GM19240 (cell line): Measurements from ENCODE around the gene HOXA1.
A peak's percentile ranks its signal among the peaks of the same experiment; 100 is the strongest.

Experiments
- DNase-seq: peaks from one replicate; pipeline ENCODE4 v3.0.0; 2011; ENCODE audit warnings: low spot score; ENCODE audit not compliant: insufficient read length

HOXA1 gene

GRCh38 chr7:27095897-27096767 lies at the start of gene HOXA1:
TSS of gene HOXA1 (minus strand) at chr7:27096000. CDS start at chr7:27095912, 88 bp downstream.
- DNase-seq = peak; percentile 95

DNA sequence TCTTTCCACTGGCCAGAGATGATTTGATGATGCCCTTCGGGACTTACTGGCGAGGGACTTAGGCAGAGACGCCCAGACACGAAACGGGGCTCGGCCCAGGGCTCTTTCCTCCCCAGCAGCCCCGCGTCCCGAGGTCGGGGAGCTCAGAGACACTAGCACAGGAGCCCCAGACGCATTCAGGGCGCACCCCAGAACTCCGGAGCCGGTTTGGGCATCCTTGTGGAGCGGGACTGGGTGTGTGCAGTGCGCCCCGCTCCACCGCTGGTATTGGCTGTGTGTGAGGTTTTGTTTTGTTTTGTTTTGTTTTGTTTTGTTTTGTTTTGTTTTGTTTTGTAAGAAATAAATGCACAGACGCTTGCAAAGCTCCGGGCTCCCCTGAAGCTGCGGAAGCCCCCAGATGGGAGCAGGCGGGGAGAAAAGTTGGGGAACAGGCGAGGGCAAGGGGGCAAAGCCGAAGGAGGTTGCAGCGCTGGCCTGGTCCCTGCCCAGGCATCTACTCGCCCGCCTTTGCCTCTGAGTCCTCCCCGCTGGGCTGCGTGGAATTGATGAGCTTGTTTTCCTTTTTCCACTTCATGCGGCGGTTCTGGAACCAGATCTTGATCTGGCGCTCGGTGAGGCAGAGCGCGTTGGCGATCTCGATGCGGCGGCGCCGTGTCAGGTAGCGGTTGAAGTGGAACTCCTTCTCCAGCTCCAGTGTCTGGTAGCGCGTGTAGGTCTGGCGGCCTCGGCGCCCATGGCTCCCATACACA lies 49.5 kb upstream of the HOXA1 start:
- DNase-seq = no peak

GRCh38 chr7:27144781-27145164 lies 49.0 kb upstream of the HOXA1 start:
- no peak for DNase-seq

GRCh38 chr7:27143950-27144780 lies 48.4 kb upstream of the HOXA1 start:
- DNase-seq = no peak

- DNase-seq = no peak
These were observed 47.5 kb upstream of the HOXA1 start, which contains the start of gene HOXA5 for GRCh38 chr7:27143023-27143949. TSS of gene HOXA5 (minus strand) at chr7:27143681. CDS start at chr7:27143607, 74 bp downstream.

DNA sequence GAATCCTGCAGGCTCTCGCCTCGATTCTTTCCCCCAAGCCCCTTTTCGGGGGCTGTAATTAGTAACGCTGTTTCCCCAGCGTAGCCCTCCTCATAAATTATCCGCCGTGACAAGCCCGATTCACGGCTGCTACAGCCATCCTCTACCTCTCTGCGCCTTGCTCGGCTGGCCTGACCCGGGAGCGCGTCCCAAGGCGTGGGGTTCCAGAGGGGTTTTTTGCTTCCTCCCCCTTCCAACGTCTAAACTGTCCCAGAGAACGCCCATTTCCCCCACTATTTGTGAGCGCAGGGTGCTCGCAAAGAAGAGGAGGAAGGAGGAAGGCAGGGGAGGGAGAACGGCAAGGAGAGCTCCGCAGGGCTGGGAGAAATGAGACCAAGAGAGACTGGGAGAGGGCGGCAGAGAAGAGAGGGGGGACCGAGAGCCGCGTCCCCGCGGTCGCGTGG lies 46.8 kb upstream of the HOXA1 start:
- no peak for DNase-seq

DNA sequence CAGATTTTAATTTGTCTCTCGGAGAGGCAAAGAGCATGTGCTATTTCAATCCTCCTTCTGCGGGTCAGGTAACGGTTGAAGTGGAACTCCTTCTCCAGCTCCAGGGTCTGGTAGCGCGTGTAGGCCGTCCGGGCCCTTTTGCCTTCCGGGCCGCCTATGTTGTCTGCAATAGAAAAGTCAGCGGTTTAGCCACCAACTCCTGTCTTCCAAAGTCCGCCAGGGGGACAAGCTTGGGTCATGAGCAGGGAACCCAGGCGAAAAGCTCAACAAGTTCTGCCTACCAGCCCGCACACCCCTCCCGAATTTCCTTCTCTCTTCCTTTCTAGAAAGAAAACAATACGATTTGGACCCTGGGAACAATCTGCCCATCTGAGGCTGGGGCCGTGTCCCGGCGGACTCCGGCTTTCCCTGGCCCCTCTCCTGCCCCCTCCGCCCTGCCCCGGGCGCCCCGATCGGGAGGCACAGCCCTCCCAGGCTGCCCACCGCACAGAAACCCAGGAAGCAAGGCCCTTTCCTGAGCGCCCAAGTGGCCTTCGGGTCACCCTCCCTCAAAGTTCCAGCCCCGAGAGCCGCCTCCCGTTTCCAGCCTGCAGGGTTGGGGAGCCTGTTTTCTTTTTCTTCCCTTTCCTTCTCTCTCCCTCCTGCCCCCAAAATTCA lies 46.3 kb upstream of the HOXA1 start:
- DNase-seq = no peak

DNA sequence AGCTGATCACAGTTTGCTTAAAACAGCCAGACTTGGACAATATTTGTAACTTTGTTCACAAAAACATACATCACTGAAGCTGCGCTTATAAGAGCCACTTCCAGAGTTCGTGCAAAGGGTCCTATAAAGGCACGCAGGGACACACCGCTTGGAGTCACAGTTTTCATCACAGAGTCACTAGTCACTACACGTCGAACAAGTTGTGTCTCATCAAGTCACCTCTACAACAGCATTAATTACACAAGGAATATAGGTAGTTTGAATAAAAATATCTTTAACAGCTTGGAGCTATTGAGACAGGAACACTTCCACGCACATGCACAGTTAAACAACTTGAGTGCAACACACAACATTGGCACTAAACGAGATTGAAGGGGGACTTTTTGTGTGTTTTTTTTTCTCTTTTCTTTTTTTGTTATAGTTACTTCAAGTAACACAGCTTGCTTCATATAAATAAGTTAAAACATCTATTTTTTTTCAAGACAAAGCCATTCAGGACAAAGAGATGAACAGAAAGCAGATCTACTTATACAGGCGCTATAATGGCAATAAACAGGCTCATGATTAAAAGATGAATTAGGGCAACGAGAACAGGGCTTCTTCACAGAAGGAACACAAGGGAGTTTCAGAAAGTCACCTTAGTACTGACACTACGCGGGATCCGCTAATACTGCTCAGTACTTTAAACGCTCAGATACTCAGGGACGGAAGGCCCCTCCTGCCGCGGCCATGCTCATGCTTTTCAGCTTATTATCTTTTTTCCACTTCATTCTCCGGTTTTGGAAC lies 45.5 kb upstream of the HOXA1 start:
- DNase-seq = no peak

- DNase-seq = no peak
These were observed 44.5 kb upstream of the HOXA1 start for GRCh38 chr7:27140126-27140857.

DNA sequence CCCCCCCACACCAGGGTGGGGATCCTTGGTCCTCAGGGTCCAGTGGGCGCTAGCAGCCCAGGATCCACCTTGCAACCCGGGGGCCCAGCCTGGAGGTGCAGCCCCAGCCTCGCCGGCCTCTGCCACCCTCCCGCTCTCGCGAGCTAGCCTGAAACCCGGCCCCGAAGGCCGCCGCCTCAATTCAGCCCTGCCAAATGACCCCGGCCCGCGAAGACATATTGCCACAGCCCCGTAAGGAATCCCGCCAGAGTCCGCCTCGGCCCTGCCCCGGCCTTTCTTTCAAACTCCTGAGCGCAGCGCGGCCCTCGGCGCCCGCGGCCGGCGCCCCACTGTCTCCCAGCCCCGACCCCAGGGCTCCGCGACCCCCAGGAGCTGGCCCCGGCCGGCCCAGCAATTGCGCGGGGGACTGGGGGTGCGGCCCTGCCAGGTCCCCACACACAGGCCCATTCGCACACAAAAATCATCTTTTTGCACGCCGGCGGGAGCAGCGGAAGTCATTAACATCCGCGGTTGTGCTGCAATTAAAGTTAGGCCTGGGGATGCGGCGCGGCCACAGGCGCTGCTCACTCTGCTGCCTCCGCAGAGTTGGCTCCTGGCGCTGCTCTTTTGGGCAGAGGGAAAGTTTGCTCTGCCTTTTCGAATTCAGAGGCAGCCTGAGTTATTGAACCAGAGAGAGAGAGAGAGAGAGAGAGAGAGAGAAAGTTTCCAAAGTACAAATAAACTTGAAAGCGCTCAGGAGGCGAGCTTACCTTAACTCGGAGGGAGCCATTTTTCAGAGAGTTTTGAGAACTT lies 43.7 kb upstream of the HOXA1 start:
- DNase-seq = no peak

- no peak for DNase-seq
These were observed 43.2 kb upstream of the HOXA1 start for GRCh38 chr7:27138985-27139333.

DNA sequence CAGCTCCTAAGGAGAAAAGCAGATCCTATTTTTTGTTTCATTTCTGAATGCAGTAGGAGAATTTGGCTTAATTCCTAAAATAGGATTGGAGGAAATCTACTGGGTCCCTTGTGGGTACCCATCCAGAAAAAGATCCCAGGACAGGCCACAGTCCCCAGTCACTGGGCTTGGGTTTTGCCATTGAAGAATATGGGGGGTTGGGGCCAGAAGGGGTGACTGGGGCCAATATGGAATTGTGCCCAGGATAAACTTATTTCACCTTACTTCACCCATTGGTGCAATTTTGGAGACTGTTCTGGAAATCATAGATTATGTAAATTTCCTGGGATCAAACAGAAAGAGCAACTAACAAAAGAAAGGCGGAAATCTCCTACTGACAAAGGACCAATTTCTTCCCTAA lies 42.7 kb upstream of the HOXA1 start:
- no peak for DNase-seq

- DNase-seq = no peak
These were observed 42.0 kb upstream of the HOXA1 start for GRCh38 chr7:27137640-27138315.

GRCh38 chr7:27134392-27134791 lies 38.6 kb upstream of the HOXA1 start:
- no peak for DNase-seq

GRCh38 chr7:27133409-27134231 lies 37.8 kb upstream of the HOXA1 start:
- DNase-seq = no peak

DNA sequence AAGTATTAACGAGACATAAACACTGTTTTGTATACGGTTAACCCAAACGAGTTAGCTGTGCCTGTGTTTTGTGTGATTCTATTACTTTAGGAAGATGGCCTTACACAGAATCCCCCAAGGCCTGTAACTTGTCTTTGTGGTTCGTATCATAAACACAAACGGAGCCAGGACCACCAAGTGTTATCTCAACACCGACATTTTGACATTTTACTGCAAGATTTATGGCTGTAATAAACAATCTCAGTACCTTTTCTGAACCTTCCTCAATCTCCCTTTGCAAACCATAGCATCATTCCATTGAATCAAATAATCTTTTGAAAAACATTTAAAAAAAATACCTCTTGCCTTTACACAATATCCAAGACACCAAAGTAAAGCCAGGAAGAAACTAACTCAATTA lies 37.2 kb upstream of the HOXA1 start:
- DNase-seq = no peak
